ENCODE measurements around the gene POLE3. TPM values are rescaled to one million over a fixed set of nuclear protein-coding genes. Genes with fewer than 3 reads are reported as not detected.

Gene POLE3
- total RNA-seq, 2 experiments from 2014 or later, result 130 to 132 TPM

- ChIA-PET CTCF (ENCODE audit: unreplicated experiment) (no interaction called here), POLR2A (interaction anchor here (0.7 to 1.1 kb wide), 2 partner anchors 14 to 17 kb away, joined by 3 to 5 read pairs; partner anchors contain the start of genes C9orf43 and POLE3)
- no peaks in the 10 kb centered on the region for H3K4me1 ChIP-seq (ENCODE audit: insufficient read depth, low read length, poor library complexity, severe bottlenecking)
- H3K9me2 ChIP-seq (ENCODE audit: insufficient read depth, low read length), result no peaks in the 10 kb centered on the region
- intact Hi-C loops (cut with micrococcal nuclease; ENCODE audit: unreplicated experiment), result no loop called here
- DNase-seq (ENCODE audit: low spot score), result no peak
- no peaks in the 10 kb centered on the region for H3K9me3 ChIP-seq (ENCODE audit: low read length)
- H3K36me3 ChIP-seq (ENCODE audit: insufficient read depth, low read length), result no peaks in the 10 kb centered on the region
- no TSS peak for BruUV-seq (replicated peaks)
- no peaks in the 10 kb centered on the region for H3K79me2 ChIP-seq (ENCODE audit: insufficient read depth, low read depth, low read length)
- H3K4me3 ChIP-seq (ENCODE audit: low read depth, low read length, poor library complexity, severe bottlenecking), result no peak overlapping the region
- no peak overlapping the region for H3K27ac ChIP-seq (ENCODE audit: low read depth, low read length, poor library complexity, severe bottlenecking)
- TF ChIP-seq EZH2phosphoT487 (IDR thresholded peaks at IDR 0.05; ENCODE audit: borderline replicate concordance, low read depth, low read length) (no peak), CTCF (conservative IDR thresholded peaks at IDR 0.05; ENCODE audit: low read length) (no peak)
- H2AFZ ChIP-seq (ENCODE audit: low read length), result no peak overlapping the region
- no peaks in the 10 kb centered on the region for H4K20me1 ChIP-seq (ENCODE audit: insufficient read depth, low read length)
- no peak overlapping the region for H3K4me2 ChIP-seq (ENCODE audit: low read length)
These were observed 17.2 kb upstream of the POLE3 start for GRCh38 chr9:113427629-113428028.

DNA sequence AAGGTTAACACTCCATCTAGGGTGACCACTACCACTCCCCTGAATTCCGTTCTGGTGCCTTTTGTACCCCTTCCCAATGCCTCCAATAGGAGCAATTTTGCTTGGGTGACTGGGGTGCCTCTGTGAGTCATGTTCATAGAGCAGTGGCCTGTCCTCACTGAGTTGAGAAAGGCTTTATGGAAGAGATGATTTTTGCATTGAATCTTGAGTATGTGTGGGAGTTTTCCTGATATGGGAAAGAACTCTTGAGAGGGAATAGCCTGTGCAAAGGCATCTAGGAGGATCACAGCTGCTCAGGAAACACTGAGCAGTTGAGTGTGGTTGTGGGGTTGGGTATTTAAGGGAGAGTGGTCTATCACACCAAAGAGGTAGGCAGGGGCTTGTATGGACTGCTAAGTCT is 16.2 kb upstream of the POLE3 start:
- Histone ChIP-seq H3K9me3 (ENCODE audit: low read length) (no peaks in the 10 kb centered on the region), H3K4me2 (ENCODE audit: low read length) (no peak overlapping the region), H3K79me2 (ENCODE audit: insufficient read depth, low read depth, low read length) (no peaks in the 10 kb centered on the region), H3K9me2 (ENCODE audit: insufficient read depth, low read length) (no peaks in the 10 kb centered on the region), H3K4me1 (ENCODE audit: insufficient read depth, low read length, poor library complexity, severe bottlenecking) (no peaks in the 10 kb centered on the region), H2AFZ (ENCODE audit: low read length) (no peak overlapping the region), H4K20me1 (ENCODE audit: insufficient read depth, low read length) (no peaks in the 10 kb centered on the region), H3K27ac (ENCODE audit: low read depth, low read length, poor library complexity, severe bottlenecking) (no peak overlapping the region), H3K4me3 (ENCODE audit: low read depth, low read length, poor library complexity, severe bottlenecking) (no peak overlapping the region), H3K36me3 (ENCODE audit: insufficient read depth, low read length) (no peaks in the 10 kb centered on the region)
- intact Hi-C loops (cut with micrococcal nuclease; ENCODE audit: unreplicated experiment), result no loop called here
- DNase-seq (ENCODE audit: low spot score), result no peak
- ChIA-PET POLR2A (interaction anchor here (0.7 to 1.1 kb wide), 3 partner anchors 13 to 152 kb away, joined by 3 to 5 read pairs (median 5); partner anchors contain the start of genes C9orf43 and POLE3), CTCF (ENCODE audit: unreplicated experiment) (interaction anchor here (0.6 kb wide), 1 partner anchor 13 kb away, joined by 3 read pairs; no protein-coding TSS in a partner anchor)
- BruUV-seq (replicated peaks), result no TSS peak
- TF ChIP-seq EZH2phosphoT487 (IDR thresholded peaks at IDR 0.05; ENCODE audit: borderline replicate concordance, low read depth, low read length) (no peak), CTCF (conservative IDR thresholded peaks at IDR 0.05; ENCODE audit: low read length) (no peak)

DNA sequence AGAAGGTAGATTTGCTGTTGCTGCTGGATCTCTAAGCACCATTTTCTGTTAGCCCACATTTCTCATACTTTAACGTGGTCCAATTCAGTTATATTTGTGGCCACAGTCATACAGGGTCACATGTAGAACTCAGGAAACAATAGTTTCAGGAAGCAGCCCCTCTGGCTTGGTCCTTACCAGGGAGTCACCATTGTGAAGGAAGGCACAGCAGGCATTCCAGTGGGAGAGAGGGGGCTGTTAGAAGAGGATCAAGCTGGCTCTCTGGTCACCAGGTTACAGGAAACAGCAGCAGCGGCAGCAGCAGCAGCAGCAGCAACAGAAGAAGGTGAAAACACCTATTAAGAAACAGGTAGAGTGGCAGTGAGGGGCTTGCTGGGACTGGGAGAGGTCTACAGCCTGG is 14.6 kb upstream of the POLE3 start:
- Histone ChIP-seq H3K4me3 (ENCODE audit: low read depth, low read length, poor library complexity, severe bottlenecking) (no peak overlapping the region), H3K27ac (ENCODE audit: low read depth, low read length, poor library complexity, severe bottlenecking) (no peak overlapping the region), H3K4me1 (ENCODE audit: insufficient read depth, low read length, poor library complexity, severe bottlenecking) (no peaks in the 10 kb centered on the region), H3K36me3 (ENCODE audit: insufficient read depth, low read length) (no peaks in the 10 kb centered on the region), H3K79me2 (ENCODE audit: insufficient read depth, low read depth, low read length) (no peaks in the 10 kb centered on the region), H2AFZ (ENCODE audit: low read length) (no peak overlapping the region), H3K9me3 (ENCODE audit: low read length) (no peaks in the 10 kb centered on the region), H4K20me1 (ENCODE audit: insufficient read depth, low read length) (no peaks in the 10 kb centered on the region), H3K4me2 (ENCODE audit: low read length) (no peak overlapping the region), H3K9me2 (ENCODE audit: insufficient read depth, low read length) (no peaks in the 10 kb centered on the region)
- intact Hi-C loops (cut with micrococcal nuclease; ENCODE audit: unreplicated experiment), result no loop called here
- POLR2A ChIA-PET, result interaction anchor here (1.0 kb wide), 1 partner anchor 9 kb away, joined by 3 read pairs; no protein-coding TSS in a partner anchor
- no TSS peak for BruUV-seq (replicated peaks)
- CTCF ChIA-PET (ENCODE audit: unreplicated experiment), result no interaction called here
- TF ChIP-seq CTCF (conservative IDR thresholded peaks at IDR 0.05; ENCODE audit: low read length) (no peak), EZH2phosphoT487 (IDR thresholded peaks at IDR 0.05; ENCODE audit: borderline replicate concordance, low read depth, low read length) (no peak)
- DNase-seq (ENCODE audit: low spot score), result no peak
